CD4-positive, alpha-beta T cell treated with Interleukin-17A for 4 hours (primary cell): Measurements from ENCODE around the gene ACOX2.

ENCODE experiments used
- DNase-seq: peaks from one replicate; pipeline ENCODE4 v3.0.0-alpha.2; 2020; ENCODE audit warnings: mixed read lengths

Gene ACOX2

DNA sequence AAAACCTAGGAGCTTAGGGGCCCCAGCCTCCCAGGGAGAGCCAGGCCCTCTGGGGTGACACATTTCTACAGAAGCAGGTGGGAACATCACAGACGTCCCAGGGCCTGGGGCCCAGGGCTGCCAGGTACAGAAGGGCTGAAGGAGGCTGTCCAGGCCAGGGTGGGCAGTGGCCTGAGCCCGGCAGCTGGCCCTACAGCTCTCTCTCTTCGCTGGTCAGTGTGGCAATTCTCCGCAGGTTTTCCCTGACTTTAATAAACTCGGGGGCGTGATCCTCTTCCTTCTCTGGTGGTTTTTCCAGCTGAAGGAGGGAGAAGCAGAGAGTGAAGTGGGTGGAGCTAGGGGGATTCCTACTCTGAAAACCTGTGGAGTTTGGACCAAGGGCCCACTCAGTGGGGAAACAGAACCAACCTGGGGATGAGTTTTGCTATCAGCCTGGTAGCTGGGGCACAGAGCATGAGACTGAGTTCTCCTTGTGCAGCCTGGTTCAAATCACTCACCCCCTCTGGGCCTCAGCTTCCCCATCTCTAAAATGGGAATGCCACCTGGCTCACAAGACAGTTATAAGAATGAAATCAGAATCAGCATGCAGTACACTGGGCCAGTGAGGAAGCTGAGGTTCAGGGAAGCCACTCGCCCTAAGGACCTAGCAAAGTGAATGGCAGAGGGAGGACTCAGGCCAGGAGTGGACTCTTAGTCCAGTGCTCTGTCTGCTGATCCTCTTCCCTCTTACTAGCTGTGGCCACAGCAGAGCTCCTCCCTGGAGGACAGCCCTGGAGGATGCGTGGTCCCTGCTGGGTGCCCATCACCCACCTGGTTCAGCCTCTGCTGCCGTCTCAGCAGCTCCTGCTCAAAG is 29.6 kb upstream of the ACOX2 start:
- DNase-seq = no peak

DNA sequence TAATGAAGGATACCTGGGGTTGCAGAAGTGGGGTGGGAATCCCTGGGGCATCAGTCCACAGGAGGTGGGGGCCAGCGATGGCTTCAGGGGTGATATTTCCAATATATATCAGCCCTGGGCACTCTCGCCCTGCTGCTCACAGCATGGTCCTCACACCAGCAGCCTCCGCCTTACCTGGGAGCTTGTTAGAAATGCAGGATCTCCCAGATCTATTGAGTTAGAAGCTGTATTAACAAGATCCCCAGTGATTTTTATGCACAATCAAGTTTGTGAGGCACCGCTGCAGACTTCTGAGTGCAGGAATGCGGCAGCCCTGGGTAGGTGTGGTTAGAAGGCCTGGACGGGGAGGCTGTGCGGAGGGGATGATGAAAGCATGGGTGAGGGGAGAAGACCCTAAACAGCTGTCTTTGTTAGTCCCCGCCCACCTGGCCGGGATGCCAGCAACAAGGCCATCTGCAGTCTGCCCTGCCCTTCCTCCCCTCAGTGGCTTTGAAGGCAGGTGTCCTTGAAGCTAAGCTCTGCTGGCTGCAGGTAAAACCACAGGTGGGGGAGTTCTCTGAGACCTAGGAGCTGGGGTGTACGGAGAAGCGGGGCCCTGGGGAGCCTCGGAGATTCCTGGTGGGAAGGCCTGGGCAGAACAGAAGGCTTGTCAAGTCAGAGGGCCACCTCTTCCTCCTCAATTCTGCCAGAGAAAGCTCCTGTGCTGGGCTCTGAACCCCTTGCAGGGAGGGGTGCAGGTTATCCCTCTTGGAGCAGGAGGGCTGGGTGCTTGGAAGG is 28.8 kb upstream of the ACOX2 start:
- no peak for DNase-seq

- DNase-seq = no peak
Observed at GRCh38 chr3:58564456-58565160, 27.6 kb upstream of the ACOX2 start.

DNA sequence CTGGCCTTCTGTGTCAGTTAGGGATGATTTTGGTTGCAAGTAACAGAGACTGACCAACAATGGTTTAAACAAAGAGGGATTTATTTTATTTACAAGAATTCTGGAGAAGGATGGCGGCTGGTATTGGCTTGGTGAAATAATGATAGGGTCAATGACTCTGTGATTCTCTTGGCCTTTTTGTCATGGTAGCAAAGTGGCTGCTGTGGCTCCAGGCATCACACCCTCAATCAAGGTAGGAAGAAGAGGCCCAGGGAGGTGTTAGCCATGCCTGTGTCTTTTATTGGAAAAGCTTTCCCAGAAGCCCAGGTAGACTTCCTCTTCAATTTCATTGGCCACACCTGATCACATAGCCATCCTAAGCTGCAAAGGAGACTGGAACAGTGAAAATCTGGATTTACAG is 27.1 kb upstream of the ACOX2 start:
- DNase-seq = no peak

- DNase-seq = no peak
Observed at GRCh38 chr3:58563386-58564035, 26.5 kb upstream of the ACOX2 start.

DNA sequence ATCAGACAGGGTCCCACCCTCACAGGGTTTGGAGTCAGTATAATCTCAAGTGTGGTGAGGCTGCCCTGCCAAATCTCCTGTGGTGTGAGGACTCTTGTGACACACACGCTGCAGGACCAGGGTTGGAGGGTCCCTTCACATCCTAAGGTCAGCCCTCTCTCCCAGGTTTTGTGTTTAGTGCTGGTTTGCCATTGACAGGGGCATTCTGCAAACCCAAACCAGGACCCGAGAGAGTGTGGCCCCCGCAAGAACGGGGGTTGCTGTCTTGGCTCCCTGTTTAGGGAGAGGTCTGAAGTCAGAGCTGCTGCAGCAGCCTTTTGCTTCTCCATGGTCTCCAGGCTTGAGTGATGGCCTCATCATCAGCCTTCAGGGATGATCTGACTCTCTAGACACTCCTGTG is 25.5 kb upstream of the ACOX2 start:
- DNase-seq = no peak

DNA sequence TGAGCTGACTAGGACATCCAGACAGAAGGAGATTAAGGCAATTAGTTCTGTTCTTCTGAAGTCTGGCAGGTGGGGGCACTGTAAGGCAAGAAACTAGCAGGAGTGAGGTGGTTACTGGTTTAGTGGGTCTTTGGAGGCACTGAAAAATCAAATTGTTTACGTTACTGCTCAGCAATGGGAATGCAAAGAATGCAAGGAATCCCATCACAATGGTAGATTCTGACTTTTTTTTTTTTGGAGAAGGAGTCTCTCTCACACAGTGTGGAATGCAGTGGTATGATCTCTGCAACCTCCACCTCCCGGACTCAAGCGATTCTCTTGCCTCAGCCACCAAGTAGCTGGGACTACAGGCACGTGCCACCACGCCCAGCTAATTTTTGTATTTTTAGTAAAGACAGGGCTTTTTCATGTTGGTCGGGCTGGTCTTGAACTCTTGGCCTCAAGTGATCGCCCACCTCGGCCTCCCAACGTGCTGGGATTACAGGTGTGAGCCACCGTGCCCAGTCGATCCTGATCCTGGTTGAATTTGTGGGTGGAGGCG is 23.9 kb upstream of the ACOX2 start:
- DNase-seq = no peak

DNA sequence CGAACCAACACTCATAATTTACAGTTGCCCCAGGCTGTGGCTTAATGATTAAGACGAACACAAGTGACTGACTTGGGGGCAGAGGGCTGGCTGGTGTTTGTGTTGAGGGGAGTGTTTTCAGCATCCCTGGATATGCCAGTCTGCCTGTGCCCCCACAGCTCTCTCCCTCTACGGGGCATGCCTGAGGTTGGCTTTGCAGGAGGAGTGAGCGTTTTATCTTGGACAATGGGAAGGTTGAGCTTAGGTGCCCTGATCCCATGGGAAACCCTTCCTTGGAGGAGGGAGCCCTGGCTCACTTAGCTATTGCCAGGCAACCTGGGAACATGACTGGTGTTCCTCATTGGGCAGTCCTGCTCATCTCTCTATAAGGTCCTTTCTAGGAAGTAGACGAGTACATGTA is 22.6 kb upstream of the ACOX2 start:
- DNase-seq = no peak

GRCh38 chr3:58557491-58557890 is 20.5 kb upstream of the ACOX2 start:
- DNase-seq = no peak

DNA sequence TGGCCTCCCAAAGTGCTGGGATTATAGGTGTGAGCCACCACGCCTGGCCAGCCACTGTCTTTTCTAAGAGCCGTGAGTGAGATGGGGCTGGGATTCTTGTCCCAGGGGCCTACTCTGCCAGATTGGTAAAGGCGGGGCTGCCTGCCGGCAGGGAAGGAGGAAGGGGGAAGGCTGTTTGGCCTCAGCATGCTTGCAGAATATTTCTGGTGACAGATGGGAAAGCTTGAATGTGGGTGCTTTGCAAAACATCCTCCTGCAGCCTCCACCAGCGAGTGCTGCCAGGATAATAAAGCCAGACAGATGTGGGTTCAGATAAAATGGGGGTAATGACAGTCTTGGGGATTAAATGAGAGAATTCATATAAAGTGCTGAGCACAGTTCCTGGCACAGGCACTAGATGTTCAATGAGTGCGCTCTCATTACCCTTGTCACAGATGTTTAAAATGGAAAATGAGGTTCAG is 19.8 kb upstream of the ACOX2 start:
- DNase-seq = no peak

- no peak for DNase-seq
Observed at GRCh38 chr3:58556001-58556400, 19.0 kb upstream of the ACOX2 start.

DNA sequence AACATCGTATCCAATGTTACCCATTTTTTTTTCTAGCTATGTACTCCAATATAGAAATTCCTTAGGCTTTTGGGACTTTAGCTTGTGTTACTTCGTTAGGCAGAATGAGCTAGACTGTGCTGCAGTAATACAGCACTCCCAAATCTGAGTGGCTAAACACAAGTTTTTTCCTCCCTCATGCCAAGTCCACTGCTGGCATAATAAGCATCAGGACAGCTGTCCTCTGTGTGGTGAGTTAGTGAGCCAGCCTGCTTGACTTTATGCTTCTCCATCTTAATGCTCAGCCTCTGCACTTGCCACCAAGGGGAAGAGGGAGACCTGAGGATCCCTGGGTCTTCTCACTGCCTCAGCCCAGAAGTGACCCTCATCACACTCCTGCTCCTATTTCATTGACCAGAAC is 18.2 kb upstream of the ACOX2 start:
- DNase-seq = no peak

- no peak for DNase-seq
Observed at GRCh38 chr3:58553003-58553402, 16.0 kb upstream of the ACOX2 start.

DNA sequence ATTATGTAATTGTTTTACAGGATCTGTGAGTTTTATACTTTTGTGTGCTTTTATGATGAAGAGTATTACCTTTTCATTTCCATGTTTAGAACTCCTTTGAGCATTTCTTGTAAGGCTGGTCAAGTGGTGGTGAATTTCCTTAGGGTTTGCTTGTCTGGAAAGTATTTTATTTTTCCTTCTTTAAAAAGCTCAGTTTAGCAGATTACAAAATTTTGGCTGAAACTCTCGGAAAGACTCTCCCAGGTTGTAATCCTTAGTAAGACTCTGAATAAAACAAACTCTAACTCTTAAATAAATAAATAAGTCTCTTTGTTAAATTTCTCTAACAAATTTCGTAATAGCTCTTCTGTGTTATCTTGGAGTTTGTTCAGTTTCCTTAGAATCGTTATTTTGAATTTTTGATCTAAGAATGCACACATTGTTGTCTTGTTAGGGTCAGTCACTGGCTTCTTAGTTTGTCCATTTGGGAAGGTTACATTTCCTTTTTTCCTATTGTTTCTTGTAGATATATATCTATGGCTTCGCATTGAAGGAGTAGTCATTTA is 14.7 kb upstream of the ACOX2 start:
- DNase-seq = no peak

DNA sequence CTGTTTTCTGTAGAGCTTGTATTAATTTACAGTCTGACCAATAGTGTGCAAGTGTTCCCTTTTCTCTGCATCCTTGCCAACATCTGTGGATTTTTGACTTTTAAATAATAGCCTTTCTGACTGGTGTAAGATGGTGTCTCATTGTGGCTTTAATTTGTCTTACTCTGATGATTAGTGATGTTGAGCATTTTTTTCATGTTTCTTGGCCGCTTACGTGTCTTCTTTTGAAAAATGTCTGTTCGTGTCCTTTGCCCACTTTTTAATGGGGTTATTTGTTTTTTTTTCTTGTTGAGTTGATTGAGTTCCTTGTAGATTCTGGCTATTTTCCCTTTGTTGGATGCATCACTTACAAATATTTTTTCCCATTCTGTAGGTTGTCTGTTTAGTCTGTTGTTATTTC is 7.6 kb upstream of the ACOX2 start:
- DNase-seq = no peak

- DNase-seq = no peak
Observed at GRCh38 chr3:58540176-58540858, 3.3 kb upstream of the ACOX2 start.

DNA sequence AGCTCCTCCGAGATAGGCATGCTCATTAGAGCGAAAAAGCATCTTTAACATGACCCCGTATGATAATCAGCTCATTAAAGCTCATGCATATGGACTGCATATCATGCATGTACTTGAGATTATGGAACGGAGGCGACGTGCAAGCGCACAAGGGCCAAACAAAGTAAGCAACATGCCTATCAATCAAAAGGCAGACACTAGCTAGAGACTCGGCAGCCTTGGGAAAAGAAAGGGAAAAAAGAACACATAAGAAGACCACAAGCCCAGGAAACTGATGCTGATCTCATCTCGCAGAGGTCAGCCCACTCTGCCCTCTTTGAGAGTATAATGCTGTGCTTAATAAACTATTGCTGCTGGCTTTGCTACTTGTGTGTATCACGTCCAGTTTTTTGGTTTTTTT is 2.6 kb upstream of the ACOX2 start:
- no peak for DNase-seq

GRCh38 chr3:58537412-58538301 is 667 bp upstream of the ACOX2 start:
- no peak for DNase-seq

DNA sequence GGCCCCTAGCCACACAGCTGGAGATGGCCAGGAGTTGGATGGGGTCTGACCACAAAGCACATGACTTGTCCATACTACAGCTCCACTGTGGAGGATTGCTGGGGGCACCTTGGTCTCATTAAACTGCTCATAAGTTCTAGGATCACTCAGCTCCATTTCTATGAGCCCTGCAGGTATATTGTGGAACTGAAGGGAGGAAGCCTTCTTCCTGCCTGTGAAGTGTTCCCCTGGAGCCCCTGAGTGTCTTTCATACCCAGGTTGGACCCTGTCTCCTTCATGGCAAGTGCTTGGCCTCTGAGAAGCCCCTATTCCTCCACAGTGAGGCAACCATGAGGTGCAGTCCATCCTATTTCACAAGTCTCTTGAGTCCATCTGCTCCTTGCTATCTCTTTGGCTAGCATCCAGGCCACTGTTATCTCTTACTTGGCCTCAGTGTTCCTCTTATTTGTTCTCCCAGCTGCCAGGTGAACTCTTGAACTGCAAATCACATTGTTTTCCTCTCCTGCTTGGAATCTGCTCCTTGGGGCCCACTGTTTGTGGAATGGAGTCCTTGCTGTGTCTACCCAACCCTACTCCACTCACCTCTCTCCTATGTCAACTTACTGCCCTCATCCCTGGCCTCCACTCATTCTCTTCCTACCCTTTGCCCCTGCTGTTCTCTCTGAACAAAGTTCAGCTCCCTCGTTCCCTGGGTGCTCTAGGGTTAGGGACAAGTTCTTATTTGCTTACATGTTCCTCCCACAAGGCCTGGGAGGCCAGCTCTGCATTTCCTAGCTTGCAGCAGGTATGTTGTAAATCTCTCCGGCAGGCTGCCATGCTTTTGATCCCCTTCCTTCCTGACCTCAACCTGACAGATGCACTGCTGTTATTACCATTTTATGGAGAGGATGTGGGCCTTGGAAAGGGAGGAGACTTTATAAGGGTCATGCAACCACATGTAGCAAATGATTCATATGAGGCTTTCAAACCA is 1.2 kb downstream of the ACOX2 start:
- no peak for DNase-seq
